IMR-90 (cell line): Measurements from ENCODE around the gene CPEB1. TPM values are rescaled to one million over a fixed set of nuclear protein-coding genes. Genes with fewer than 3 reads are reported as not detected.

Experiments
- ATAC-seq: fragments of 200-7000 bp; cut with Tn5 transposase; 2 replicates; pipeline ENCODE4 v1.9.1; 2020; ENCODE audit warnings: low read depth, mild to moderate bottlenecking, moderate library complexity
- BruUV-seq: library from RNA; stranded (reverse); fragments of 400-500 nt; replicated peaks from 2 replicates; lab custom pipeline; 2021; lab: Mats Ljungman, UMichigan
- CTCF ChIA-PET: fragments of 300-600 bp; formaldehyde crosslinking; extraction: SDS; loops from one replicate; lab custom pipeline; 2021; ENCODE audit warnings: antibody characterized with exemption; lab: Yijun Ruan, JAX
- POLR2A ChIA-PET: fragments of 300-600 bp; sonication (Branson Sonifier 250); formaldehyde crosslinking; loops from one replicate; lab custom pipeline; 2022; ENCODE audit warnings: antibody characterized with exemption; ENCODE audit not compliant: unreplicated experiment; lab: Charles Lee
- DNase-seq: peaks from one replicate; pipeline ENCODE4 v3.0.0; 2013
- H2AFZ ChIP-seq: replicated peaks from 2 replicates; pipeline ENCODE3; 2013; ENCODE audit warnings: low read length, mild to moderate bottlenecking; ENCODE audit not compliant: poor library complexity
- H2AK5ac ChIP-seq: 2 replicates; pipeline ENCODE4 v1.6.1; 2013; ENCODE audit warnings: low read depth, low read length, inconsistent platforms
- H2AK9ac ChIP-seq: replicated peaks from 2 replicates; pipeline ENCODE3; 2013; ENCODE audit warnings: mild to moderate bottlenecking, low read depth, low read length, moderate library complexity; ENCODE audit not compliant: poor library complexity
- H2BK120ac ChIP-seq: 2 replicates; pipeline ENCODE4 v1.6.1; 2013; ENCODE audit warnings: low read depth, low read length, inconsistent platforms
- H2BK15ac ChIP-seq: 3 replicates; pipeline ENCODE4 v1.6.1; 2013; ENCODE audit warnings: low read depth, low read length, inconsistent platforms
- H2BK20ac ChIP-seq: 2 replicates; pipeline ENCODE4 v1.6.1; 2013; ENCODE audit warnings: low read depth, mild to moderate bottlenecking, inconsistent platforms, low read length, moderate library complexity
- H2BK5ac ChIP-seq: 2 replicates; pipeline ENCODE4 v1.6.1; 2013; ENCODE audit warnings: mild to moderate bottlenecking, low read depth, low read length, inconsistent platforms; ENCODE audit not compliant: poor library complexity, severe bottlenecking
- H3K14ac ChIP-seq: replicated peaks from 2 replicates; pipeline ENCODE4 v1.6.1; 2013; ENCODE audit warnings: low read depth, low read length, inconsistent platforms
- H3K18ac ChIP-seq: 2 replicates; pipeline ENCODE4 v1.6.1; 2013; ENCODE audit warnings: low read depth, low read length, control low read depth
- H3K23ac ChIP-seq: 2 replicates; pipeline ENCODE4 v1.6.1; 2013; ENCODE audit warnings: low read depth, low read length, inconsistent platforms
- H3K27ac ChIP-seq: 2 replicates; pipeline ENCODE4 v1.5.1; 2013; ENCODE audit warnings: mild to moderate bottlenecking, control low read depth, low read length; ENCODE audit not compliant: insufficient read depth
- H3K27me3 ChIP-seq: 2 replicates; pipeline ENCODE4 v1.6.1; 2013; ENCODE audit warnings: low read length; ENCODE audit not compliant: control insufficient read depth, insufficient read depth
- H3K36me3 ChIP-seq: 2 replicates; pipeline ENCODE4 v1.6.1; 2013; ENCODE audit warnings: low read length, mixed read lengths; ENCODE audit not compliant: control insufficient read depth, insufficient read depth
- H3K4ac ChIP-seq: 2 replicates; pipeline ENCODE4 v1.6.1; 2013; ENCODE audit warnings: low read depth, low read length, inconsistent platforms
- H3K4me1 ChIP-seq: 2 replicates; pipeline ENCODE4 v1.6.1; 2013; ENCODE audit warnings: low read length, mixed read lengths; ENCODE audit not compliant: control insufficient read depth, insufficient read depth
- H3K4me2 ChIP-seq: 2 replicates; pipeline ENCODE4 v1.6.1; 2013; ENCODE audit warnings: low read depth, mild to moderate bottlenecking, control low read depth, low read length, moderate library complexity
- H3K4me3 ChIP-seq: 2 replicates; pipeline ENCODE4 v1.5.1; 2013; ENCODE audit warnings: low read depth, mild to moderate bottlenecking, control low read depth, low read length, moderate library complexity; ENCODE audit not compliant: insufficient read depth
- H3K56ac ChIP-seq: 2 replicates; pipeline ENCODE4 v1.6.1; 2013; ENCODE audit warnings: low read length, inconsistent platforms; ENCODE audit not compliant: insufficient read depth; ENCODE audit errors: extremely low read depth
- H3K79me1 ChIP-seq, 2 experiments: 2 replicates each; pipeline ENCODE4 v1.6.1; 2013; ENCODE audit warnings: low read length in 2 of 2, inconsistent platforms in 1 of 2, low read depth in 1 of 2
- H3K9ac ChIP-seq: 2 replicates; pipeline ENCODE4 v1.6.1; 2013; ENCODE audit warnings: low read depth, low read length, control low read depth
- H3K9me1 ChIP-seq: 2 replicates; pipeline ENCODE4 v1.6.1; 2013; ENCODE audit warnings: low read length, inconsistent platforms; ENCODE audit not compliant: insufficient read depth
- H3K9me3 ChIP-seq: 2 replicates; pipeline ENCODE4 v1.6.1; 2013; ENCODE audit warnings: low read length; ENCODE audit not compliant: control insufficient read depth, insufficient read depth
- H4K20me1 ChIP-seq: 2 replicates; pipeline ENCODE4 v1.6.1; 2013; ENCODE audit warnings: low read length, inconsistent platforms; ENCODE audit not compliant: insufficient read depth
- H4K5ac ChIP-seq: 2 replicates; pipeline ENCODE4 v1.6.1; 2013; ENCODE audit warnings: mild to moderate bottlenecking, low read depth, low read length, control low read depth
- H4K8ac ChIP-seq, 2 experiments: 2 replicates each; pipeline ENCODE4 v1.6.1; 2013; ENCODE audit warnings: low read depth in 2 of 2, low read length in 2 of 2, control low read depth in 1 of 2, inconsistent platforms in 1 of 2
- H4K91ac ChIP-seq: 2 replicates; pipeline ENCODE4 v1.6.1; 2013; ENCODE audit warnings: low read depth, low read length, inconsistent platforms; ENCODE audit not compliant: insufficient read depth
- POLR2A ChIP-seq: IDR thresholded peaks from 2 replicates; pipeline ENCODE4 v1.6.1; 2012; ENCODE audit warnings: mild to moderate bottlenecking, low read depth, low read length
- WGBS, 2 experiments: methylation state at CpG; one replicate each; pipeline versions ENCODE4 v1.1.5 to v1.1.7; 2013; ENCODE audit warnings: missing lambda C conversion rate in 2 of 2; ENCODE audit not compliant: insufficient read length in 1 of 2; ENCODE audit errors: extremely low coverage in 2 of 2; 5-methylcytosine and 5-hydroxymethylcytosine counted together
- dilution Hi-C: fragments of 300-500 bp; cut with HindIII; formaldehyde crosslinking; loops from one replicate; pipeline ENCODE4 v1.14.3; 2018; ENCODE audit warnings: low sequenced_read_pairs; ENCODE audit not compliant: unreplicated experiment
- in situ Hi-C: fragments of 300-500 bp; cut with MboI; formaldehyde crosslinking; loops from 3 replicates; pipeline ENCODE4 v1.14.3; 2019; ENCODE audit warnings: low sequenced_read_pairs, inconsistent platforms, mixed read lengths
- intact Hi-C: fragments of 100-400 bp; cut with micrococcal nuclease; formaldehyde crosslinking; loops from 2 replicates; pipeline ENCODE4 v1.10.0; 2022
- polyA plus RNA-seq, 3 experiments: library from polyadenylated mRNA; depleted of rRNA; stranded (reverse); fragments of >200 nt; gene quantifications; 2 replicates each; pipeline ENCODE4 v1.2.3, GENCODE V29; 2012; ENCODE audit warnings: low replicate concordance in 1 of 3
- total RNA-seq: library from RNA; depleted of rRNA; stranded (reverse); fragments of >200 nt; gene quantifications from 2 replicates; pipeline ENCODE4 v1.2.3, GENCODE V29; 2012

The CPEB1 gene
- total and polyA plus RNA-seq, 2 of the 4 experiments (the other 2 are of a cell fraction): 8.9 to 12.5 TPM

- Histone ChIP-seq H2AFZ (no peak overlapping the region), H3K79me1 (no peaks in the 10 kb centered on the region), H4K20me1 (no peaks in the 10 kb centered on the region), H3K4me3 (no peak overlapping the region), H3K9me3 (no peaks in the 10 kb centered on the region), H3K14ac (no peak overlapping the region), H3K4me2 (no peak overlapping the region), H2BK5ac (no peak overlapping the region), H3K27me3 (no peaks in the 10 kb centered on the region), H2AK5ac (no peak overlapping the region), H3K27ac (no peak overlapping the region), H4K91ac (no peak overlapping the region), H2BK15ac (no peak overlapping the region), H3K9ac (no peak overlapping the region), H4K8ac (no peak overlapping the region), H4K5ac (no peak overlapping the region), H3K9me1 (no peaks in the 10 kb centered on the region), H3K56ac (no peak overlapping the region), H3K18ac (no peak overlapping the region), H3K4me1 (no peaks in the 10 kb centered on the region), H3K36me3 (no peaks in the 10 kb centered on the region), H2BK120ac (no peak overlapping the region), H2AK9ac (no peak overlapping the region), H3K4ac (no peak overlapping the region), H2BK20ac (no peak overlapping the region), H3K23ac (no peak overlapping the region)
- TF ChIP-seq POLR2A: no peak
- POLR2A ChIA-PET: no interaction called here
- no TSS peak for BruUV-seq
- in situ Hi-C loops: no loop called here
- CTCF ChIA-PET: no interaction called here
- WGBS, 2 experiments: no CpG with 5 or more reads among the region's 3 CpGs
- no peak for ATAC-seq
- intact Hi-C loops: loop anchor here (10.0 kb wide), 1 partner anchor 60 kb away; no protein-coding TSS in a partner anchor
- no peak for DNase-seq
- dilution Hi-C loops: no loop called here
Measured at GRCh38 chr15:82624438-82624837, 22.7 kb downstream of the CPEB1 start.
